Urinary bladder (tissue), 4 donors: ENCODE measurements around the gene EFCAB8. TPM values are rescaled to one million over a fixed set of nuclear protein-coding genes. Genes with fewer than 3 reads are reported as not detected.

Source experiments
- DNase-seq: peaks from one replicate; pipeline ENCODE4 v3.0.0-alpha.2; 2015; ENCODE audit errors: extremely low spot score
- H3K27ac ChIP-seq: one replicate; pipeline ENCODE4 v1.5.1; 2013; ENCODE audit warnings: low read depth, mild to moderate bottlenecking, moderate library complexity
- H3K36me3 ChIP-seq: one replicate; pipeline ENCODE4 v1.6.1; 2013; ENCODE audit warnings: mild to moderate bottlenecking, moderate library complexity; ENCODE audit not compliant: insufficient read depth
- H3K4me1 ChIP-seq: one replicate; pipeline ENCODE4 v1.6.1; 2013; ENCODE audit warnings: mild to moderate bottlenecking, moderate library complexity; ENCODE audit not compliant: insufficient read depth
- H3K4me3 ChIP-seq: one replicate; pipeline ENCODE4 v1.5.1; 2013; ENCODE audit warnings: low read depth, low read length
- WGBS: extraction: QIAGEN DNeasy Blood & Tissue Kit; methylation state at CpG from one replicate; pipeline ENCODE4 v1.1.7; 2013; 5-methylcytosine and 5-hydroxymethylcytosine counted together
- polyA plus RNA-seq: library from polyadenylated mRNA; stranded (reverse); fragments of 200-250 nt; gene quantifications from one replicate; pipeline ENCODE4 v1.2.3, GENCODE V29; 2013
- total RNA-seq: library from RNA; depleted of rRNA; stranded (reverse); fragments of >200 nt; gene quantifications from one replicate; pipeline ENCODE4 v1.2.3, GENCODE V29; 2014
- donor health status: healthy with polysubstance abuse.
- donor health status: healthy.

The EFCAB8 gene
- total and polyA plus RNA-seq, 2 donors: 0.11 to 0.95 TPM

GRCh38 chr20:32984196-32984595, 125.5 kb downstream of the EFCAB8 start:
- DNase-seq: no peak
- Histone ChIP-seq H3K36me3 (no peaks in the 10 kb centered on the region), H3K4me3 (no peak overlapping the region), H3K4me1 (no peaks in the 10 kb centered on the region), H3K27ac (no peak overlapping the region)
- WGBS: 72% methylated on average over 7 of the region's 7 CpGs

- DNase-seq: no peak
- Histone ChIP-seq H3K36me3 (no peaks in the 10 kb centered on the region), H3K4me3 (no peak overlapping the region), H3K27ac (no peak overlapping the region), H3K4me1 (no peaks in the 10 kb centered on the region)
- 87% methylated on average over 9 of the region's 9 CpGs for WGBS
Observed at GRCh38 chr20:32984631-32985354, 126.1 kb downstream of the EFCAB8 start.

GRCh38 chr20:32985596-32985995, 126.9 kb downstream of the EFCAB8 start:
- Histone ChIP-seq H3K36me3 (no peaks in the 10 kb centered on the region), H3K4me3 (no peak overlapping the region), H3K4me1 (no peaks in the 10 kb centered on the region), H3K27ac (no peak overlapping the region)
- no peak for DNase-seq
- WGBS: 88% methylated on average over 6 of the region's 6 CpGs

GRCh38 chr20:32986331-32986966, 127.7 kb downstream of the EFCAB8 start:
- no peak overlapping the region for H3K4me3 ChIP-seq
- no peaks in the 10 kb centered on the region for H3K36me3 ChIP-seq
- no peak for DNase-seq
- WGBS: 74% methylated on average over 18 of the region's 18 CpGs
- no peaks in the 10 kb centered on the region for H3K4me1 ChIP-seq
- no peak overlapping the region for H3K27ac ChIP-seq

GRCh38 chr20:32987044-32987825, 128.5 kb downstream of the EFCAB8 start:
- Histone ChIP-seq H3K4me3 (no peak overlapping the region), H3K36me3 (no peaks in the 10 kb centered on the region), H3K4me1 (no peaks in the 10 kb centered on the region), H3K27ac (no peak overlapping the region)
- WGBS: 84% methylated on average over 11 of the region's 11 CpGs
- no peak for DNase-seq

- no peaks in the 10 kb centered on the region for H3K4me1 ChIP-seq
- 80% methylated on average over 16 of the region's 16 CpGs for WGBS
- DNase-seq: no peak
Observed at GRCh38 chr20:32988008-32988407, 129.3 kb downstream of the EFCAB8 start.

GRCh38 chr20:32989507-32990283, 131.0 kb downstream of the EFCAB8 start:
- Histone ChIP-seq H3K36me3 (no peaks in the 10 kb centered on the region), H3K27ac (no peak overlapping the region), H3K4me3 (no peak overlapping the region), H3K4me1 (no peaks in the 10 kb centered on the region)
- no peak for DNase-seq
- WGBS: 88% methylated on average over 14 of the region's 14 CpGs

More at GRCh38 chr20:32988008-32988407, 129.3 kb downstream of the EFCAB8 start:
- Histone ChIP-seq H3K4me3 (no peak overlapping the region), H3K36me3 (no peaks in the 10 kb centered on the region), H3K27ac (no peak overlapping the region)

GRCh38 chr20:32990426-32990825, 131.7 kb downstream of the EFCAB8 start:
- no peaks in the 10 kb centered on the region for H3K36me3 ChIP-seq
- H3K27ac ChIP-seq: no peak overlapping the region
- DNase-seq: no peak
- H3K4me1 ChIP-seq: no peaks in the 10 kb centered on the region
- 72% methylated on average over 3 of the region's 3 CpGs for WGBS
- no peak overlapping the region for H3K4me3 ChIP-seq

GRCh38 chr20:32991383-32991782, 132.7 kb downstream of the EFCAB8 start:
- 63% methylated on average over 3 of the region's 3 CpGs for WGBS
- no peaks in the 10 kb centered on the region for H3K4me1 ChIP-seq
- H3K36me3 ChIP-seq: no peaks in the 10 kb centered on the region
- DNase-seq: no peak
- H3K27ac ChIP-seq: no peak overlapping the region
- no peak overlapping the region for H3K4me3 ChIP-seq

- H3K36me3 ChIP-seq: no peaks in the 10 kb centered on the region
- WGBS: 85% methylated on average over 8 of the region's 8 CpGs
- H3K27ac ChIP-seq: no peak overlapping the region
- DNase-seq: no peak
- no peaks in the 10 kb centered on the region for H3K4me1 ChIP-seq
- no peak overlapping the region for H3K4me3 ChIP-seq
Observed at GRCh38 chr20:32991792-32992641, 133.3 kb downstream of the EFCAB8 start.

GRCh38 chr20:32993496-32994050, 134.8 kb downstream of the EFCAB8 start:
- no peak for DNase-seq
- Histone ChIP-seq H3K4me3 (no peak overlapping the region), H3K4me1 (no peaks in the 10 kb centered on the region), H3K27ac (no peak overlapping the region), H3K36me3 (no peaks in the 10 kb centered on the region)
- 80% methylated on average over 8 of the region's 8 CpGs for WGBS

GRCh38 chr20:32995802-32996201, 137.1 kb downstream of the EFCAB8 start:
- no peaks in the 10 kb centered on the region for H3K36me3 ChIP-seq
- no peak overlapping the region for H3K27ac ChIP-seq
- DNase-seq: no peak
- no peaks in the 10 kb centered on the region for H3K4me1 ChIP-seq
- no peak overlapping the region for H3K4me3 ChIP-seq
